ENCODE data around the gene SLAMF1. TPM values are rescaled to one million over a fixed set of nuclear protein-coding genes. Genes with fewer than 3 reads are reported as not detected.

The SLAMF1 gene
- total RNA-seq, 1 experiment from 2014 or later = not detected

- DNase-seq (ENCODE audit: low read depth) = no peak
Observed at GRCh38 chr1:160625321-160625720, 21.5 kb downstream of the SLAMF1 start.

- no peak for DNase-seq (ENCODE audit: low read depth)
Observed at GRCh38 chr1:160624464-160624863, 22.4 kb downstream of the SLAMF1 start.

GRCh38 chr1:160623862-160624261 lies 23.0 kb downstream of the SLAMF1 start:
- DNase-seq (ENCODE audit: low read depth) = no peak

GRCh38 chr1:160623227-160623633 lies 23.6 kb downstream of the SLAMF1 start:
- DNase-seq (ENCODE audit: low read depth) = no peak

- no peak for DNase-seq (ENCODE audit: low read depth)
Observed at GRCh38 chr1:160622501-160623226, 24.2 kb downstream of the SLAMF1 start.

- DNase-seq (ENCODE audit: low read depth) = no peak
Observed at GRCh38 chr1:160621633-160622413, 25.0 kb downstream of the SLAMF1 start.

- no peak for DNase-seq (ENCODE audit: low read depth)
Observed at GRCh38 chr1:160620942-160621632, 25.8 kb downstream of the SLAMF1 start.

GRCh38 chr1:160619742-160620277 lies 27.0 kb downstream of the SLAMF1 start:
- no peak for DNase-seq (ENCODE audit: low read depth)

- no peak for DNase-seq (ENCODE audit: low read depth)
Observed at GRCh38 chr1:160618763-160619274, 28.0 kb downstream of the SLAMF1 start.

- DNase-seq (ENCODE audit: low read depth) = no peak
Observed at GRCh38 chr1:160618327-160618726, 28.5 kb downstream of the SLAMF1 start.

GRCh38 chr1:160615660-160616059 lies 31.2 kb downstream of the SLAMF1 start:
- DNase-seq (ENCODE audit: low read depth) = no peak

- no peak for DNase-seq (ENCODE audit: low read depth)
Observed at GRCh38 chr1:160614410-160614809, 32.4 kb downstream of the SLAMF1 start.

GRCh38 chr1:160612613-160613218 lies 34.1 kb downstream of the SLAMF1 start:
- DNase-seq (ENCODE audit: low read depth) = no peak

- no peak for DNase-seq (ENCODE audit: low read depth)
Observed at GRCh38 chr1:160610569-160611242, 36.1 kb downstream of the SLAMF1 start.

GRCh38 chr1:160608941-160609340 lies 37.9 kb downstream of the SLAMF1 start:
- no peak for DNase-seq (ENCODE audit: low read depth)

- DNase-seq (ENCODE audit: low read depth) = no peak
Observed at GRCh38 chr1:160608514-160608913, 38.3 kb downstream of the SLAMF1 start.

GRCh38 chr1:160608057-160608456 lies 38.8 kb downstream of the SLAMF1 start:
- no peak for DNase-seq (ENCODE audit: low read depth)

GRCh38 chr1:160607672-160608032 lies 39.2 kb downstream of the SLAMF1 start:
- no peak for DNase-seq (ENCODE audit: low read depth)

GRCh38 chr1:160607011-160607671 lies 39.7 kb downstream of the SLAMF1 start:
- peak; percentile 70 for DNase-seq (ENCODE audit: low read depth)

GRCh38 chr1:160606611-160607010 lies 40.2 kb downstream of the SLAMF1 start:
- DNase-seq (ENCODE audit: low read depth) = no peak

Data from M059J (cell line).